Esophagus muscularis mucosa (tissue), 4 donors: Measurements from ENCODE around the gene SNX18.

ENCODE experiments used
- EP300 ChIP-seq: sonication (generic); formaldehyde crosslinking; IDR thresholded peaks from one replicate; pipeline ENCODE4 v1.6.1; 2017; ENCODE audit warnings: antibody characterized with exemption
- POLR2A ChIP-seq: fragments of 450-650 bp; IDR thresholded peaks from one replicate; pipeline ENCODE4 v1.6.1; 2017; ENCODE audit warnings: antibody characterized with exemption, moderate library complexity, mild to moderate bottlenecking, low read depth
- POLR2AphosphoS5 ChIP-seq, 2 donors: sonication (generic); formaldehyde crosslinking; IDR thresholded peaks; one replicate each; pipeline ENCODE4 v1.6.1; 2017; ENCODE audit warnings: antibody characterized with exemption in 2 of 2
- TF ChIP-seq, protein P1 (sequence below), 3 experiments: fragments of 200-600 bp in 2 of 3; fragments of 450-650 bp in 1 of 3; sonication (generic) in 2 of 3; IDR thresholded peaks; one replicate each; pipeline ENCODE4 v1.5.1; 2017 to 2019; ENCODE audit warnings: antibody characterized with exemption in 3 of 3, mild to moderate bottlenecking in 2 of 3, moderate library complexity in 1 of 3

DNA sequence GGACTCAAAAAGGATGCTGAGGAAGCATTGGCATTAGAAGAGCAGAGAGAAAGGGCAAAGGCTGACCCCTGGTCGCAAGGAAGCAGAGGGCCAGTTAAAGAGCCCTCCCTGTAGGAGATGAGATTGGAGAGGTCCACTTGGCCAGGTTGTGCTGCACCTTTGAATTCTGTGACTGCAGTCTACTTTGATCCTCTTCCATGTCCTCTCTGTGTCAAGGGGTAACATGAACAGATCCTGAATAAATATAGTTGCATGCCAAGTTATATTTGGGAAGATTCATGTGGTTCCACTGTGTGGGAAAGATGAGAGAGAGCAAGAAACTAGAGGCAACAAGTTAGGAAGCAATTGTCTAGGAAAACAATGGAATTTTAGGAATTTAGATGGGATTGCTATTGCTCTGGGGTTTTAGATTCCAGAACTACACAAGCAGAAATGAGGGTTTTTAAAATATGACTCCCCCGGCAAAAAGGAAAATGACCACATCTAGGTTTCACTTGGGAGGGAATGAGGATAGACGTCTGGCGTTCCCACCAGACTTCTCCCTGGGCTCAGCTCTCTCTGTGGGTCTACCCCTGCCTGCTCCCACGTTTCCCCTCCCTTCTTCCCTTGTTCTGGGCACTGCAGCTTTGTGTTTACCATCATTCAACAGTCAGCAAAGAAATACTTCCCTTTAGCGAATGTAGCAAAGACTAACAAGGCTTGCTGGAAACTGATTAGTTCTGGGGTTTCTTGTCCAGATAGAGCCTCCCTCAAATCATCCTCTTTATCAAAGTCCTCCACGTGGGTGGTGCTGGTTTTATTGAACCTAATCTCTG, 63.6 kb downstream of the SNX18 start:
- TF ChIP-seq, protein P1, sequence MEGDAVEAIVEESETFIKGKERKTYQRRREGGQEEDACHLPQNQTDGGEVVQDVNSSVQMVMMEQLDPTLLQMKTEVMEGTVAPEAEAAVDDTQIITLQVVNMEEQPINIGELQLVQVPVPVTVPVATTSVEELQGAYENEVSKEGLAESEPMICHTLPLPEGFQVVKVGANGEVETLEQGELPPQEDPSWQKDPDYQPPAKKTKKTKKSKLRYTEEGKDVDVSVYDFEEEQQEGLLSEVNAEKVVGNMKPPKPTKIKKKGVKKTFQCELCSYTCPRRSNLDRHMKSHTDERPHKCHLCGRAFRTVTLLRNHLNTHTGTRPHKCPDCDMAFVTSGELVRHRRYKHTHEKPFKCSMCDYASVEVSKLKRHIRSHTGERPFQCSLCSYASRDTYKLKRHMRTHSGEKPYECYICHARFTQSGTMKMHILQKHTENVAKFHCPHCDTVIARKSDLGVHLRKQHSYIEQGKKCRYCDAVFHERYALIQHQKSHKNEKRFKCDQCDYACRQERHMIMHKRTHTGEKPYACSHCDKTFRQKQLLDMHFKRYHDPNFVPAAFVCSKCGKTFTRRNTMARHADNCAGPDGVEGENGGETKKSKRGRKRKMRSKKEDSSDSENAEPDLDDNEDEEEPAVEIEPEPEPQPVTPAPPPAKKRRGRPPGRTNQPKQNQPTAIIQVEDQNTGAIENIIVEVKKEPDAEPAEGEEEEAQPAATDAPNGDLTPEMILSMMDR (IDR thresholded peaks at IDR 0.05) = no peak
- no peak for TF ChIP-seq POLR2A
- no peak for TF ChIP-seq POLR2AphosphoS5 (IDR thresholded peaks at IDR 0.05)
- TF ChIP-seq EP300 = no peak
